Skeletal muscle satellite cell (primary cell): ENCODE measurements around the gene FARS2.

Source experiments
- H3K27me3 ChIP-seq: 2 replicates; pipeline ENCODE4 v1.7.0; 2013; ENCODE audit warnings: low read length; ENCODE audit not compliant: control insufficient read depth, insufficient read depth
- H3K36me3 ChIP-seq: 2 replicates; pipeline ENCODE4 v1.7.0; 2013; ENCODE audit warnings: mild to moderate bottlenecking, control low read depth, low read length; ENCODE audit not compliant: insufficient read depth
- H3K4me1 ChIP-seq: 2 replicates; pipeline ENCODE4 v1.7.0; 2013; ENCODE audit warnings: low read length; ENCODE audit not compliant: control insufficient read depth, insufficient read depth
- H3K4me2 ChIP-seq: 2 replicates; pipeline ENCODE4 v1.7.0; 2013; ENCODE audit warnings: mild to moderate bottlenecking, low read length
- H3K4me3 ChIP-seq: 2 replicates; pipeline ENCODE4 v1.7.0; 2013; ENCODE audit warnings: low read length
- H3K9ac ChIP-seq: 2 replicates; pipeline ENCODE4 v1.7.0; 2013; ENCODE audit warnings: mild to moderate bottlenecking, low read depth, low read length, moderate library complexity
- H3K9me3 ChIP-seq: replicated peaks from 2 replicates; pipeline ENCODE4 v1.7.0; 2013; ENCODE audit warnings: mild to moderate bottlenecking, control low read depth, low read length

The FARS2 gene

DNA sequence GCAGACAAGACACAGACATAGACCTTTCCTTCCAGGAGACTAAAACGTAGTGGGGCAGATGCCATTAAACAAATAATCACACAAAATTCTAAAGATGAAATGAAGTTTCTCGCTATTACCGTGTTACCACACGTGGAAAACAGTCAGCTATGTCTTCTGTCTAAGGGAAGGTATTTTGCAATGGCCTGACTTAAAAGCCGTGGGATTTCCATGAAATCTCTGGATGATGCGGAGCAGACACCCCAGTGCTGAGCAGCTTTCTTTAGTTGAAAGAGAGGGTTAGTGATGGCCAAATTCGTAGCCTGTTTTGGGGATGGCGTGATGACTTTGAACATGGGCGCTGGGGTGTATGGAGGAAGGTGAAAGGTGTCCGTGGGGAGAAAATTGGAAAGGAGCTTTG, 463.6 kb downstream of the FARS2 start:
- peaks cover 3% of the 10 kb centered on the region for H3K4me1 ChIP-seq
- H3K27me3 ChIP-seq, result no peaks in the 10 kb centered on the region
- no peak overlapping the region for H3K9ac ChIP-seq
- no peak overlapping the region for H3K4me3 ChIP-seq
- no peak overlapping the region for H3K4me2 ChIP-seq
- no peaks in the 10 kb centered on the region for H3K36me3 ChIP-seq
- H3K9me3 ChIP-seq, result no peaks in the 10 kb centered on the region

DNA sequence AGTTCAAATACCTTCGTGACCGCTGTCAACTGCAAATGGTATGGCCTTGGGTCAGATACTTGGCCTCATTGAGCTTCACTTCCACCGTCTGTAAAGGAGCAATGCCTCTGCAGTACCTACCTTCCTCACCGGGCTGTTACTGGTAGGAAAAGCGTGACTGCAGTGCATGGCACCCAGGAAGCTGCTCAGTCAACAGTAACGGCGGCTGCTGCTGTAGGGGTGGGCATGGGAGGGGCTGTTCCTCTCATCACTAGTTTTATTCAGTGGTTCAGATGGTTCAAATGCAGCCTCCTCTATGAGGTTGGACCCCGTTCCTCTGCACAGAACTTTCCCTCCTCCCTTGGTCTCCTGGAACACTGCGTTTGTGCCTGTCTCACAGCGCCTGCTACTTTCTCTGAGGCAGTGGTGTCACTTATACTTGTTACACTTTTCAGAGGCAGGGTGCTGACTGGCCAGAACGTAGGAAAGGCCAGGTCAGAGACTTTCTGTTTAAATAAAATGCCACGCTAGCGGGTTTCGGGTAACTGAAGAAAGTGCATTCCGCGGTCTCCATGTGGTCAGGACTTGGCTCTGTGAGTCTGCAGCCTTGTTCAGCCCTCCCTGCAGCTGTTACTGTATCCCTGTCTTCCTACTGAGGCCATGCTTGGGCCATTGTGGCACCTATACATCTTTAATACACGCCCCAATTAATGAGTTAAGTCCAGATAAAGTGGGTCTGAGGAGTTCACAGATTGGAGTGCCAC, 465.8 kb downstream of the FARS2 start:
- Histone ChIP-seq H3K4me3 (no peak overlapping the region), H3K27me3 (no peaks in the 10 kb centered on the region), H3K9ac (no peak overlapping the region), H3K4me2 (no peak overlapping the region), H3K36me3 (no peaks in the 10 kb centered on the region), H3K4me1 (peaks cover 3% of the 10 kb centered on the region), H3K9me3 (no peaks in the 10 kb centered on the region)

DNA sequence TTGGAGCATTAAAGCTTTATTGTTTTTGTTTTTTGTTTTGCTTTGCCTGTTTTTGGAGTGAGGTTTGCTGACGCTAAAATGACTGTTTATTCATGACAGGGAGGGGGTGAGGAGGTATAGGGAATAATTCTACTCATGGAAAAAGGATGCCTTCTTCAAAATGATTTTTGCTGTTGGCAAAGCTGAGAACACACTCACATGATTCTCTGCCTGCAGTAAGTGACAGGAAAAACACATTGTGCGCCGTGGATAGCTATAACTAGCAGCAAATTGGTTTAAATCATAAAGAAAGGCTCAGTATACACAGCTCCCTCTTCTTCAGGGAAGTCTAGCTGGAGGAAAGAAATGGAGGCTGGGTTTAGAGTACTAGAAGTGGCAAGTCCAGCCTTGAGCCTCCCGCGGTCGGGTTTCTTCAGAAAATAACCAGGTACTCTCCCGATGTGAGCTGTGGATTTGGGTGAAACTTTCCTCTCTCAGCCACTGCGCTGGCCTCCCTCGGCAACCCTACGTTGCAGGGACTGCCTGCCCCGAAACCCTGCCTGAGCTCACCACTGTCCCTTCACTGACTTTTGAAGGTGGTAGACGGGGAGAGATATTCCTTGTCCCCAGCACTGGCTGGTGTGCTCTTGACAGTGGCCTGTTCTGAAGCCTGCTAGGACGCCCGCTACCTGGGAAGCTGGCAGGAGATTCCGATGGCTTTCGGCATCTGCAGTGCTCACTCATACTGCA, 467.2 kb downstream of the FARS2 start:
- Histone ChIP-seq H3K9ac (no peak overlapping the region), H3K4me1 (peaks cover 3% of the 10 kb centered on the region), H3K4me2 (no peak overlapping the region), H3K9me3 (no peaks in the 10 kb centered on the region), H3K36me3 (no peaks in the 10 kb centered on the region), H3K4me3 (no peak overlapping the region), H3K27me3 (no peaks in the 10 kb centered on the region)

DNA sequence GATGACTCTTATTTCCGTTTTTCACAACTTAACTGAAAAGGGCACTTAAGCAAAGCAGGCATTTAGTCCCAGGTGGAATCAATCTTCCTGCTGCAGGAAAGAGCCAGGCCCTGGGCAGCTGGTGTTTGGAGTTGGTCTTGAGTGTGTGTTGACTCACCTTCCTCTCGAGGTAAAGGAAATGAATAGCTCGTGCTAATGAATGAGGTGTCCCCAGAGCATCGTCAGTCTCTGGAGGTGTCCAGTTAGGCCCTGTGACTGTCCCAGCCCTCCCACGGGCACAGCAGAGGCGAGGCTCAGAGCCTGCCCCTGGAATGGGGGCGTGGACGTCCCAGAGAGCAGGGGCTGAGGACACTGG, 467.7 kb downstream of the FARS2 start:
- no peaks in the 10 kb centered on the region for H3K9me3 ChIP-seq
- H3K27me3 ChIP-seq, result no peaks in the 10 kb centered on the region
- H3K4me2 ChIP-seq, result no peak overlapping the region
- no peak overlapping the region for H3K4me3 ChIP-seq
- no peaks in the 10 kb centered on the region for H3K36me3 ChIP-seq
- H3K9ac ChIP-seq, result no peak overlapping the region
- H3K4me1 ChIP-seq, result peaks cover 3% of the 10 kb centered on the region

DNA sequence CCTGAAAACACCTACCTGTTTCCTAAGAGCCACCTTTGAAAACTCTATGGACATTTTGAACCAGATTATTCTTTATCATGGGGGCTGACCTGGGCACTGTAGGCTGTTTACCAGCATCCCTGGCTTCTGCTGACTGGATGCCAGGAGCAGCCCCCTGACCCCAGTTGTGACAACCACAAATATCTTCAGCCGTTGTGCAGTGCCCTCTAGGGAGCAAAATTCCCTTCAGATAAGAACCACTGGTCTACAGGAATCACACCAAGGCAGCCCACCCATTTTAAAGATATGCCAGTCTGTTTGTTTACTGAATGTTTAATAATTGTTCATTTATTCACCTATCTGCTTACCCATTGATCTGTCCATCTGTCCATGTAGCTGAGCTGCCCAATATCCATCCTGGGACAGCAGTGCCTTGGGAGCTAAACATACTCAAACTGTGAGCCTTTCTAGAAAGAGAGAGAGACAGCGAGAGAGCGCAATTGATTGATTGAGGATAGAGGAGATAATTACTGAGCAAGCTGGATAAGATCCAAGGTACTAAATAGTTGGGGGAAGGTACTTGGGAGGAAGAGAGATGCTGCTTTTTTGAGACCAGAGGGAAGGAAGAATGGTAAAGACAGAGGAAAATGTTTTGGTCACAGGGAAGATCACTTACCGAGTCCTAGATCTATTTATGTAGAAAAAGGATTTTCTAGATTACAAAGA, 468.7 kb downstream of the FARS2 start:
- peaks cover 3% of the 10 kb centered on the region for H3K4me1 ChIP-seq
- no peaks in the 10 kb centered on the region for H3K9me3 ChIP-seq
- H3K36me3 ChIP-seq, result no peaks in the 10 kb centered on the region
- no peak overlapping the region for H3K4me2 ChIP-seq
- H3K27me3 ChIP-seq, result no peaks in the 10 kb centered on the region
- no peak overlapping the region for H3K9ac ChIP-seq
- no peak overlapping the region for H3K4me3 ChIP-seq

DNA sequence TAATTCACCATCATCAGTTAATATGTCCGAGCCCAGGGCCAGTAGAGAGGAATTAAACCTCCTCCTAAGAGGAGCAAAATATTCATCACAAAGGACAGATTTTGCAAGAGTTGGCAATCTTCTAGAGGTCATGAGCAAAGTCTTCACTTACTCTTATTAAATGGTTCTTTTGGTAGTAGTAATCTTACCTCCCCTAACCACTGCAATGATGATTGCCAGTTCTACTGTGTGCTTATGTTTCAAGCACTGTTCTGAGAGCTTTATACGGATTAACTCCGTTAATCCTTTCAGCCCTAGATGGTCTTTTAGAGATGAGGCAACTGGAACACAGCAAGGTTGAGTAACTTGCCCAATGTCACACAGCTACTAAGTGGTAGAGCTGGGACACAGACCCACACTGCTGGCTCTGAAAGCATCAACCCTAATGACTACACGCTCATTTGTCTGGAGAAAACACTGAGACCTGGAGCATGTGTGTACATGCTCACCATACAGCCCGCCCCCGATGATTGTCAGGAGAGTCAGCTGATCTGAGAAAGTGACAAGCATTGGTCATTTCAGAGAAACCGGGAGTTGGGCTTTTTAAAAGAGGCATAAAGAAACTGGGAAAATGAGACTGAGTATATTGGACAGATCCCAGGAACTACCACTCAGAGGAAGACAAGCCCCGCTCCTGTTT, 469.4 kb downstream of the FARS2 start:
- Histone ChIP-seq H3K4me1 (peaks cover 3% of the 10 kb centered on the region), H3K27me3 (no peaks in the 10 kb centered on the region), H3K4me3 (no peak overlapping the region), H3K4me2 (no peak overlapping the region), H3K9me3 (no peaks in the 10 kb centered on the region), H3K9ac (no peak overlapping the region), H3K36me3 (no peaks in the 10 kb centered on the region)

DNA sequence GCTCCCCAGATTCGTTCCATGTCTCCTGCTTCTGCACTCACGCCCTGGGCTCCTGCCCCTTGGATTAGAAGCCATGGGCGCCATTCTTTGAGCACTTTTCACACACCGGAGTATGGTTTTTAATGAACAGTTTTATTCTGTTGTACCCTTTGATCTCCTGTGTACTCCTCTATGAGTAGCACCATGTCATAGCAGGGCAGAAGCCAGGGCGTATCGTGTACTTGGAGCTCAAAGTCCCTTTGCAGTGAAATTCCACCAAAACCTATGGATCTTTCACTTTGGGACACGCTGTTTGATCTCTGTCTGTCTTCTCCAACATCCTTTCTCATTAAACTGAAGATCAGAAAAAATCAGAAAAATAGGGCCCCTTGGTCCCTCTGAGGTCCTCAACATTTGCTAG, 470.1 kb downstream of the FARS2 start:
- H3K27me3 ChIP-seq, result no peaks in the 10 kb centered on the region
- H3K36me3 ChIP-seq, result no peaks in the 10 kb centered on the region
- no peaks in the 10 kb centered on the region for H3K9me3 ChIP-seq
- H3K9ac ChIP-seq, result no peak overlapping the region
- H3K4me3 ChIP-seq, result no peak overlapping the region
- no peak overlapping the region for H3K4me2 ChIP-seq
- peaks cover 3% of the 10 kb centered on the region for H3K4me1 ChIP-seq

DNA sequence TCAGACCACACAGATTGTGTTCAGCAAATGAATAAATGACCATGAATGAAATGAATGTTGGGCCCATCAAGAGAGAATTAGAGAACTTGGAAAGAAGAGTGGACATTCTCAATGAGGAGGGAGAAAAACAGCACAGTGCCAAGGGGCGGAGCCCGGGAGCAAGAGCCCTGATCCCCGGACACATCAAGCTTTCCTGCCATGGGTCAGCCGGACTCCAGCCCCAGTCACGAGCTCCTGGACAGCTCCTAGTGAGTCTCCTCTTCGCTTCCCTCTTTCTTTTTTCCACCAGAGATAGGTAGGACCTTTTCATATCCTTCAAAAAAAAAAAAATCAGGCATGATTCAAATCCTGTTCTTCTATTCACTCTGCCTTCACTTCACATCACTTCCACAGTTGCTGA, 471.2 kb downstream of the FARS2 start:
- Histone ChIP-seq H3K9me3 (no peaks in the 10 kb centered on the region), H3K9ac (no peak overlapping the region), H3K36me3 (no peaks in the 10 kb centered on the region), H3K27me3 (no peaks in the 10 kb centered on the region), H3K4me1 (no peaks in the 10 kb centered on the region), H3K4me2 (no peak overlapping the region), H3K4me3 (no peak overlapping the region)

DNA sequence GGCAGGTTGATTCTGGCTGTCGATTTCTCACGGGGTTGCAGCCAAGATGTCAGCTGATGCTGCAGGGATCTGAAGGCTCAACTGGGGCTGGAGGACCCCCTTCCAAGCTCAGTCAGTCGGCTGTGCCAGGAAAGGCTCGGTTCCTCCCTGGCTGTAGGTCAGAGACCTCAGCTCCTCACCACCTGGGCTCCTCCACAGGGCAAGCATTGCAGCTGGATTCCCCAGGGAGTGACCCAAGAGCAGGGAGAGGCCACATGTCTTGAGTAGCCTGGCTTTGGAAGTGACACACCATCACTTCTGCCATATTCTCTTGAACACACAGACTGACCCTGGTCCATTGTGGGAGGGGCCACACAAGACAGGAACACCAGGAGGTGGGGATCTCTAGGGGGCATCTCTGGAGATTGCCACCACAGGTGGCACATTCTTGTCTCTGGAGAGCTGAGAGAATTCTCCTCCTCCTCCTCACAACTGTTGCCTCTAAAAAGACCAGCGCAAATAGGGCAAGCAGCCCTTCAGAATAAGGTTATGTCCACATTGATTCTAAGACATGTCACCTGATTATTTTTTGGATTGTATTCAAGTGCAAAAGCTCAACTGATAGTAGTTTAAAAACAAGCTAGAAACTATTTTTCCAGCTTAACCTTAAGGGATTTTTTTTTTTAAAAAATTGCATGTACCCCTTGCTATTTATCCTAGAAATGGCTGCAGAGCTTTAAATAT, 474.9 kb downstream of the FARS2 start:
- Histone ChIP-seq H3K4me1 (no peaks in the 10 kb centered on the region), H3K9me3 (no peaks in the 10 kb centered on the region), H3K4me2 (no peak overlapping the region), H3K27me3 (no peaks in the 10 kb centered on the region), H3K36me3 (no peaks in the 10 kb centered on the region), H3K4me3 (no peak overlapping the region), H3K9ac (no peak overlapping the region)

DNA sequence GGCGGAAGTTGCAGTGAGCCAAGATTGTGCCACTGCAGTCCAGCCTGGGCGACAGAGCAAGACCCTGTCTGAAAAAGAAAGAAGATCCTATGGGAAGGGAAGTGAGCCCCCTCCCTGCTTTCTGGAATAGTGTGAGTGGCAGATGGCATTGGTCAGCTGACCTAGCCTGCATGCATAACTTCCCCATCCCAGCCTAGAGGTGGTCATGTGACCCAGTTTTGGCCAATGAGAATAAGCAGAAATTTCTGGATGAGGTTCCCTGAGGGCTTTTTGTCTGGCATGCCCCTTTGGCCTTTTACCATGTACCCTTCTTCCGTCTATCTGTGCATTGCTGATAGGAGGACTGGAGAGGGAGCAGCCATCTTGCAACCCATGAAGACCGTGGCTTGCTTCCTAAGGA, 476.1 kb downstream of the FARS2 start:
- H3K9me3 ChIP-seq, result no peaks in the 10 kb centered on the region
- H3K27me3 ChIP-seq, result no peaks in the 10 kb centered on the region
- H3K9ac ChIP-seq, result no peak overlapping the region
- H3K4me2 ChIP-seq, result no peak overlapping the region
- H3K4me1 ChIP-seq, result no peaks in the 10 kb centered on the region
- H3K4me3 ChIP-seq, result no peak overlapping the region
- H3K36me3 ChIP-seq, result no peaks in the 10 kb centered on the region

DNA sequence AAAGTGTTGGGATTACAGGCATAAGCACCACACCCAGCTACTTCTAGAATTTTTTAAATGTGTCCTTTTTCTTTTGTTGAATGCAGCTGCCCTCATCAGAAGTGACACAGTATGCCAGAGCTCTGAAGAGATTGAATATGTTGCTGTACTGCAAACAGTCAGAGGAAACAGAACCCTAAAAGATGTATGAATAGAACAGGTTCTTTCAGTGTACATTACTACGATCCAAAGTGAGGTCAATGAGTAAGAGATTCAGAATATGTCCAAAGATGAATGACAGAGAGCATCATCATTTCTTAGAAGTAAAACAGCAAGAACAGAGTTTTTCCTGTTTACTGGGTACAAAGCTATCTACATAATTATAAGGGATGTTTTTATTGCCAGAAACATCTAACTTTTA, 476.9 kb downstream of the FARS2 start:
- Histone ChIP-seq H3K4me3 (no peak overlapping the region), H3K9ac (no peak overlapping the region), H3K27me3 (no peaks in the 10 kb centered on the region), H3K4me1 (no peaks in the 10 kb centered on the region), H3K36me3 (no peaks in the 10 kb centered on the region), H3K4me2 (no peak overlapping the region), H3K9me3 (no peaks in the 10 kb centered on the region)
